H1 (cell line): ENCODE measurements around the gene POLR3GL. TPM values are rescaled to one million over a fixed set of nuclear protein-coding genes. Genes with fewer than 3 reads are reported as not detected.

Source experiments
- BRCA1 ChIP-seq: IDR thresholded peaks from 2 replicates; pipeline ENCODE4 v1.6.1; 2012; ENCODE audit warnings: low read depth, low read length, improper control_type of control experiment
- CBX8 ChIP-seq: fragments of 300-800, 300-1000 bp; sonication (generic); IDR thresholded peaks from 2 replicates; pipeline ENCODE4 v1.7.1; 2016; ENCODE audit warnings: low read depth, low read length, borderline replicate concordance
- CHD2 ChIP-seq: IDR thresholded peaks from 2 replicates; pipeline ENCODE4 v1.6.1; 2012; ENCODE audit warnings: low read length, improper control_type of control experiment
- FOSL1 ChIP-seq: IDR thresholded peaks from 2 replicates; pipeline ENCODE4 v1.6.1; 2011; ENCODE audit warnings: mild to moderate bottlenecking, low read depth, low read length, moderate library complexity; ENCODE audit not compliant: insufficient read depth
- GABPA ChIP-seq: IDR thresholded peaks from 2 replicates; pipeline ENCODE4 v1.6.1; 2011; ENCODE audit warnings: mild to moderate bottlenecking, low read length, moderate library complexity, borderline replicate concordance; ENCODE audit not compliant: insufficient read depth
- HDAC2 ChIP-seq, 2 experiments: fragments of 300-600 bp in 1 of 2; sonication (generic) in 1 of 2; IDR thresholded peaks; 2 replicates each; pipeline ENCODE4 v1.6.1; 2011 to 2012; ENCODE audit warnings: low read depth in 2 of 2, low read length in 2 of 2, mild to moderate bottlenecking in 2 of 2, moderate library complexity in 2 of 2, borderline replicate concordance in 1 of 2, inconsistent platforms in 1 of 2
- JUN ChIP-seq: IDR thresholded peaks from 2 replicates; pipeline ENCODE4 v1.6.1; 2011; ENCODE audit warnings: low read depth, mild to moderate bottlenecking, improper control_type of control experiment, low read length
- KDM1A ChIP-seq: fragments of 200-600, 300-600 bp; sonication (generic); IDR thresholded peaks from 2 replicates; pipeline ENCODE4 v1.7.1; 2016; ENCODE audit warnings: mild to moderate bottlenecking, low read length, borderline replicate concordance
- KDM4A ChIP-seq: IDR thresholded peaks from one replicate; pipeline ENCODE4 v1.7.1; 2012; ENCODE audit warnings: low read depth, mild to moderate bottlenecking, moderate library complexity, low read length, inconsistent platforms; ENCODE audit not compliant: severe bottlenecking
- KDM5A ChIP-seq: fragments of 200-600 bp; IDR thresholded peaks from 2 replicates; pipeline ENCODE4 v1.7.1; 2012; ENCODE audit warnings: mild to moderate bottlenecking, low read length, inconsistent platforms, mixed read lengths
- MAFK ChIP-seq: IDR thresholded peaks from 2 replicates; pipeline ENCODE4 v1.6.1; 2012; ENCODE audit warnings: low read depth, mild to moderate bottlenecking, improper control_type of control experiment, low read length
- NRF1 ChIP-seq: IDR thresholded peaks from 2 replicates; pipeline ENCODE4 v1.6.1; 2011; ENCODE audit warnings: mild to moderate bottlenecking, low read depth, low read length, improper control_type of control experiment
- POU5F1 ChIP-seq: IDR thresholded peaks from 2 replicates; pipeline ENCODE4 v1.6.1; 2011; ENCODE audit warnings: low read depth, mild to moderate bottlenecking, low read length, moderate library complexity
- RNF2 ChIP-seq: fragments of 200-900, 300-1000 bp; sonication (generic); IDR thresholded peaks from 2 replicates; pipeline ENCODE4 v1.7.1; 2016; ENCODE audit warnings: borderline replicate concordance, low read depth, mild to moderate bottlenecking, antibody characterized with exemption, low read length; ENCODE audit not compliant: poor library complexity, severe bottlenecking; ENCODE audit errors: missing control alignments
- RXRA ChIP-seq: IDR thresholded peaks from 2 replicates; pipeline ENCODE4 v1.6.1; 2011; ENCODE audit warnings: low read depth, mild to moderate bottlenecking, low read length, moderate library complexity; ENCODE audit not compliant: insufficient read depth
- SIX5 ChIP-seq: IDR thresholded peaks from 2 replicates; pipeline ENCODE4 v1.6.1; 2011; ENCODE audit warnings: mild to moderate bottlenecking, low read depth, low read length
- TAF1 ChIP-seq: IDR thresholded peaks from 2 replicates; pipeline ENCODE4 v1.6.1; 2011; ENCODE audit warnings: mild to moderate bottlenecking, low read depth, low read length
- TBP ChIP-seq: IDR thresholded peaks from 2 replicates; pipeline ENCODE4 v1.6.1; 2011; ENCODE audit warnings: low read depth, low read length, improper control_type of control experiment
- USF2 ChIP-seq: IDR thresholded peaks from 2 replicates; pipeline ENCODE4 v1.6.1; 2011; ENCODE audit warnings: low read length, improper control_type of control experiment
- YY1 ChIP-seq: IDR thresholded peaks from 2 replicates; pipeline ENCODE4 v1.6.1; 2011; ENCODE audit warnings: low read depth, mild to moderate bottlenecking, low read length
- ZNF274 ChIP-seq: IDR thresholded peaks from 2 replicates; pipeline ENCODE4 v1.7.0; 2012; ENCODE audit warnings: low read length, borderline replicate concordance; ENCODE audit errors: extremely low read depth
- polyA plus RNA-seq, 7 experiments: library from polyadenylated mRNA; depleted of rRNA in 3 of 7; stranded (reverse) in 5 of 7; unstranded in 2 of 7; fragments of >200 nt in 5 of 7; fragments of 200-250 nt in 2 of 7; gene quantifications; 1 replicate in 5 of 7; 2 replicates in 1 of 7; 4 replicates in 1 of 7; pipeline versions ENCODE4 v1.2.1 to v1.2.3, GENCODE V29; 2011 to 2013; ENCODE audit warnings: missing spikeins in 2 of 7, mixed read lengths in 2 of 7
- total RNA-seq: library from RNA; stranded (reverse); fragmentation: NEBNext Ultra II Directional; extraction: Animal tissue kit (Norgen Biotek cat#: 25700); gene quantifications from 2 replicates; pipeline ENCODE4 v1.2.1, GENCODE V29; 2021

POLR3GL gene
- total and polyA plus RNA-seq, 2 of the 8 experiments (the other 6 are each of a cell fraction or from before 2014, with no cell fraction given), result 3.1 to 3.9 TPM

GRCh38 chr1:145996433-145997015 lies 32.0 kb downstream of the POLR3GL start, which contains the start of gene TXNIP (continued):
- no peak for TF ChIP-seq USF2
- TF ChIP-seq BRCA1, result no peak
- TF ChIP-seq FOSL1, result 0 out of 2 replicates have a peak, but pooled peaks have one; percentile 52
- no peak for TF ChIP-seq KDM5A
- no peak for TF ChIP-seq RXRA
- TF ChIP-seq POU5F1, result no peak
- TF ChIP-seq KDM1A, result no peak
- TF ChIP-seq MAFK, result no peak
- no peak for TF ChIP-seq GABPA
- TF ChIP-seq HDAC2 (IDR thresholded peaks at IDR 0.05; ENCODE audit: borderline replicate concordance in 1 of 2, low read depth in 2 of 2, low read length in 2 of 2), result no peak
- no peak for TF ChIP-seq RNF2
- peak; percentile 82 for TF ChIP-seq YY1
- TF ChIP-seq CBX8, result no peak
- no peak for TF ChIP-seq ZNF274
- peak; percentile 22 for TF ChIP-seq NRF1
- no peak for TF ChIP-seq KDM4A
- peak; percentile 84 for TF ChIP-seq CHD2
- TF ChIP-seq SIX5, result no peak
- TF ChIP-seq TAF1, result peak; percentile 97
- no peak for TF ChIP-seq JUN
- peak; percentile 97 for TF ChIP-seq TBP
